Muscle layer of colon (tissue), 2 donors: ENCODE results near the gene SLF1.
"Not testable (repeated sequence)": the region's sequence is repeated elsewhere in the genome, so short reads cannot be mapped to it uniquely, and the experiment has no call there.

Source experiments
- H3K27ac ChIP-seq: one replicate; pipeline ENCODE4 v1.7.0; 2013; ENCODE audit warnings: low read depth, mild to moderate bottlenecking, low read length, moderate library complexity
- H3K27me3 ChIP-seq, 2 donors: one replicate each; pipeline ENCODE4 v1.7.0; 2013; ENCODE audit warnings: low read length in 2 of 2, mild to moderate bottlenecking in 2 of 2; ENCODE audit not compliant: insufficient read depth in 2 of 2, control insufficient read depth in 1 of 2
- H3K36me3 ChIP-seq: one replicate; pipeline ENCODE4 v1.7.0; 2013; ENCODE audit warnings: mild to moderate bottlenecking, low read length; ENCODE audit not compliant: insufficient read depth
- H3K4me1 ChIP-seq: one replicate; pipeline ENCODE4 v1.7.0; 2013; ENCODE audit warnings: mild to moderate bottlenecking, low read length; ENCODE audit not compliant: insufficient read depth
- H3K4me3 ChIP-seq, 2 donors: one replicate each; pipeline ENCODE4 v1.7.0; 2013; ENCODE audit warnings: low read length in 2 of 2, low read depth in 1 of 2, mild to moderate bottlenecking in 1 of 2, moderate library complexity in 1 of 2
- H3K9ac ChIP-seq: one replicate; pipeline ENCODE4 v1.7.0; 2013; ENCODE audit warnings: low read length
- H3K9me3 ChIP-seq: one replicate; pipeline ENCODE4 v1.7.0; 2013; ENCODE audit warnings: mild to moderate bottlenecking, low read length
- donor health status: abdominal sarcoma.
- donor health status: Adenocarcinoma of cecum.

SLF1 gene

GRCh38 chr5:94618493-94619328 lies at the start of gene SLF1, which contains the start of gene KIAA0825:
SLF1 (plus strand) TSS chr5:94618669; CDS start chr5:94628811, 10,142 bp downstream.
KIAA0825 (minus strand) TSS chr5:94618604; CDS start chr5:94537126, 81,478 bp downstream.
- Histone ChIP-seq H3K9ac (peak within 1 kb of the TSS; percentile 47), H3K4me3 (peak within 1 kb of the TSS; percentile 38 to 93), H3K27ac (peak within 1 kb of the TSS; percentile 50), H3K4me1 (peaks cover 16% of the 10 kb centered on the region), H3K27me3 (no peaks in the 10 kb centered on the region), H3K9me3 (no peaks in the 10 kb centered on the region), H3K36me3 (no peaks in the 10 kb centered on the region)

DNA sequence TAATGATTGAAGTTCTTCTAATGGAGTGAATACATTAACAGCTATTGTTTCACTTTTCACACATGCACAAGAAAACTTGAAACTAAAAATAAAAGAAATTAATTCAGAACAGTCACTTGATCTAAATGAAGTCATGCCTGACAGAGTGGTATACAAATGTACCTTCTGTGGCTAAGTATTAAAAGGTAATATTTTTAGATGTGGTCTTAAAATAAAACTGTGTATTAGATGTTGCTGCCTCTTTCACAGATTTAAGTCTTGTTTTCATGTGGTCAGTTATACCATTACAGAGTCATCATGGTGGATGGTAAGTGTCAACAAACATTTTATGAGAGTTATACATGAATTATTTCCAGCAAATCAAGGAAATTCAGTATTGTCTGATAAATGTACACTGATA lies 47.1 kb upstream of the SLF1 start:
- Histone ChIP-seq H3K27me3 (no peaks in the 10 kb centered on the region), H3K4me3 (no peak overlapping the region), H3K9me3 (no peaks in the 10 kb centered on the region), H3K4me1 (no peaks in the 10 kb centered on the region), H3K27ac (no peak overlapping the region), H3K9ac (no peak overlapping the region), H3K36me3 (no peaks in the 10 kb centered on the region)

- not testable (repeated sequence) for H3K4me3 ChIP-seq, H3K9me3 ChIP-seq, H3K9ac ChIP-seq, H3K27ac ChIP-seq, H3K27me3 ChIP-seq, H3K4me1 ChIP-seq, H3K36me3 ChIP-seq
Observed at GRCh38 chr5:94573349-94573748, 45.1 kb upstream of the SLF1 start.

GRCh38 chr5:94575196-94575595 lies 43.3 kb upstream of the SLF1 start:
- Histone ChIP-seq H3K27ac (no peak overlapping the region), H3K36me3 (no peaks in the 10 kb centered on the region), H3K4me3 (no peak overlapping the region), H3K9me3 (no peaks in the 10 kb centered on the region), H3K4me1 (no peaks in the 10 kb centered on the region), H3K9ac (no peak overlapping the region), H3K27me3 (no peaks in the 10 kb centered on the region)

- Histone ChIP-seq H3K9me3 (no peaks in the 10 kb centered on the region), H3K36me3 (no peaks in the 10 kb centered on the region), H3K4me3 (no peak overlapping the region), H3K4me1 (no peaks in the 10 kb centered on the region), H3K9ac (no peak overlapping the region), H3K27me3 (no peaks in the 10 kb centered on the region), H3K27ac (no peak overlapping the region)
Observed at GRCh38 chr5:94577466-94578245, 40.8 kb upstream of the SLF1 start.

DNA sequence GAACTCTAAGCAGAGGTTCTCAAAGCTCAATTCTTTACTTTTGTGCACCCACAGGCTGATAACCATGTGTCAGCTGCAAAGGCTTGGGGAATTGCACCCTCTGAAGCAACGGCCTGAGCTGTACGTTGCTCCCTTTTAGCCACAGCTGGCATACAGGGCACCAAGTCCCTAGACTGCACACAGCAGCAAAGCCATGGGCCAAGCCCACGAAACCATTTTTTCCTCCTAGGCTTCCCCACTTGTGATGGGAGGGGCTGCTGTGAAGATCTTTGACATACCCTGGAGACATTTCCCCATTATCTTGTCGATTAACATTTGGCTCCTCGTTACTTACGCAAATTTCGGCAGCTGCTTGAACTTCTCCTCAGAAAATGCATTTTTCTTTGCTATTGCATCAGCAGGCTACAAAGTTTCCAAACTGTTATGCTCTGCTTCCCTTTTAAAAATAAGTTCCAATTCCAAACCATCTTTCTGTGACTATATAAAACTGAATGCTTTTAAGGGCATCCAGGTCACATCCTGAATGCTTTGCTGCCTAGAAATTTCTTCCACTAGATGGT lies 23.1 kb upstream of the SLF1 start:
- no peak overlapping the region for H3K4me3 ChIP-seq
- H3K9me3 ChIP-seq, result no peaks in the 10 kb centered on the region
- no peaks in the 10 kb centered on the region for H3K36me3 ChIP-seq
- no peaks in the 10 kb centered on the region for H3K27me3 ChIP-seq
- no peaks in the 10 kb centered on the region for H3K4me1 ChIP-seq
- H3K27ac ChIP-seq, result no peak overlapping the region
- no peak overlapping the region for H3K9ac ChIP-seq

DNA sequence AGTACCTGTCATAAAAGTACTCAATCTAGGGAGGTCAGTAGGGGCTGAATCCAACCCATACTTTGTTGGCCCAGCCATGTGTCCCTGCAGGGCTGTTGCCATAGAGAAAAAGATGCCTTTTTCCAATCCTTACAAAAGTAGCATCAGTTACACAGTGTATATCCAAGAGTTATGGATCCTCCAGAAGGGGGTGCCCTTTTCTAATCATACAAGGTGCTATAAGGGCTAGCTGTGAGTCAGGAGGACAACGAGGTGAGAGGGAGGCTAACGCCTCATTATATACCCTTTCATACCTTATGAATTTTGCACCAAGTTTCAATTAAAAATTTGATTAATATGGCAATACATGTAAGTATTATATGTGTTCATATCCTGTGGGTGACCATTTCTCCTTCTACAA lies 4.9 kb upstream of the SLF1 start:
- Histone ChIP-seq H3K36me3 (no peaks in the 10 kb centered on the region), H3K27me3 (no peaks in the 10 kb centered on the region), H3K9me3 (no peaks in the 10 kb centered on the region), H3K27ac (no peak overlapping the region), H3K4me1 (peaks cover 7% of the 10 kb centered on the region), H3K9ac (no peak overlapping the region), H3K4me3 (no peak overlapping the region)

DNA sequence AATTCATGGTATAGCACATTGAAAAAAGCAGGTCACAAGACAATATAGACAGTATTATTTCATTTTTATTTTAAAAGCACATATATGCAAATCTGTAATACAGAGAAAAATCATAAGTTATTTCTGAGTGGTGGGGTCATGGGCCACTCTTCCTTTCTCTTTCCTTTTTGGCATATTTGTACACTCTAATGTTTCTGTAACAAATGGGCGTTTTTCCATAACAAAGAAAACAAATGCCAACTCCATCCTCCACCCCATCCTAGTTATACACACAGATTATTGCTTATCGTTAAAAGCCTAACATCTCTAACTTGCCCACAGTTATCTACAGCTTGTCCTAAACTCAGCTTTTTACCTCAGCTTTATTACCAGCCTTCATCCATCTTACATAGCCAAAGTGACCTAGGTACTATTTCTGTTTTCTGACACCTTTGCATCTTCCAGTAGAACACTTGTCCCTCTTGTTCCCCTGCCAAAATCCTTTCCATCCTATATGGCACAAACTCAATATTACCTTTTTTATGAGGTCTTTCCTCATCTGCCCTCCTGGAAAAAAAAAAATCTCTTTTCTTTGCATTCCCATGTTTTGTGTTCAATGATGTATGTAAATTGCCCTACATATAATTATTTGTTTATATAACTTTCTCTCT lies 4.2 kb upstream of the SLF1 start:
- Histone ChIP-seq H3K9ac (no peak overlapping the region), H3K36me3 (no peaks in the 10 kb centered on the region), H3K4me3 (no peak overlapping the region), H3K27ac (no peak overlapping the region), H3K9me3 (no peaks in the 10 kb centered on the region), H3K4me1 (peaks cover 10% of the 10 kb centered on the region), H3K27me3 (no peaks in the 10 kb centered on the region)

GRCh38 chr5:94615862-94616261 lies 2.6 kb upstream of the SLF1 start:
- H3K9me3 ChIP-seq, result no peaks in the 10 kb centered on the region
- no peaks in the 10 kb centered on the region for H3K36me3 ChIP-seq
- H3K27ac ChIP-seq, result no peak overlapping the region
- peaks cover 16% of the 10 kb centered on the region for H3K4me1 ChIP-seq
- H3K4me3 ChIP-seq, result no peak overlapping the region
- no peaks in the 10 kb centered on the region for H3K27me3 ChIP-seq
- no peak overlapping the region for H3K9ac ChIP-seq

DNA sequence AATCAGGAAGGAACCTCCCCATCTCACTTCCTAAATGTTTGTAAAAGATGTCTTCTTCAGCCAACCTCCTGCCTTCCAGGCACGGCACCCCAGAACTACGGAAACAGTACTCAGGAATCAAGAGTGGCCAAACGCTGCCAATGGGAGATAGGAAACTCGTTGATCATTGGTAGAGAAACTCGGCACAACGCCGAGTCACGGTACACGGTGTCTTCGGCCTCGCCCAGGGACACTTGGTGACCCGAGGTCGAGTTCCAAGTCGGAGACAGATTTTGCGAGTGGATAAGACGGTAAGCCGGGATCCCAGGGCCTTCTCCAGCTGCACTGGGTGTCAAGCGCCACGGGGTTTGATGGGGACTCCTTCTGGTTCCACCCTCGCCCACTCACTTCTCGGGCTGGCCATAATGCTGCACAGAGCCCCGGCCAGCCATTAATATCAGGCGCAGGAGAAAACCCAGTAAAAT lies 408 bp upstream of the SLF1 start:
- Histone ChIP-seq H3K27ac (peak overlapping the region; percentile 50), H3K9me3 (no peaks in the 10 kb centered on the region), H3K27me3 (no peaks in the 10 kb centered on the region), H3K9ac (peak overlapping the region; percentile 47), H3K36me3 (no peaks in the 10 kb centered on the region), H3K4me3 (peak overlapping the region; percentile 38 to 93), H3K4me1 (peaks cover 16% of the 10 kb centered on the region)

DNA sequence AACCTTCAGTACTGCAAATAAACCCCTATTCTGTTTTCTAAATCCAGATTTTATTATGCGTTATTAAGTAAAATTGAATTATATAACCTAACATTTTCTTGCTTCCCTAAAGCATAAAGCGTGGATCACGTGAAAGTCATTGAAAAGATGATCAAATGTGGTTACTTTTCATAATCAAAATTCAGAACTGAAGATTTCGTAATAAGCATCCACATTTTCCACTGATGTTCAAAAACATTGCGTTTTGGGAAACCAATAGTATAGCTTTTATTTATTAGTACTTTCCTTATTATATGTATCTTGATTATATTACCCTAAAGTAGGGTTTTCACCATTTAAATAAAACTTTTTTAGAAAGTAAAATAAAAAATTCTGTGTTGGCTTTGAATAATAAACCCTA lies 1.8 kb downstream of the SLF1 start:
- Histone ChIP-seq H3K9ac (no peak overlapping the region), H3K9me3 (no peaks in the 10 kb centered on the region), H3K36me3 (no peaks in the 10 kb centered on the region), H3K27ac (no peak overlapping the region), H3K4me1 (peaks cover 16% of the 10 kb centered on the region), H3K4me3 (no peak overlapping the region), H3K27me3 (no peaks in the 10 kb centered on the region)
